Upper lobe of right lung (tissue), 1 donor: ENCODE measurements around the gene CDH5. TPM values are rescaled to one million over a fixed set of nuclear protein-coding genes. Genes with fewer than 3 reads are reported as not detected.

Source experiments
- ATAC-seq: fragments of 200-7000 bp; cut with Tn5 transposase; one replicate; pipeline ENCODE4 v1.9.1; 2020; ENCODE audit warnings: mild to moderate bottlenecking, moderate library complexity
- DNase-seq: peaks from one replicate; pipeline ENCODE4 v3.0.0-alpha.2; 2020
- H3K27ac ChIP-seq: fragments of 200-600 bp; one replicate; pipeline ENCODE4 v1.8.0; 2022
- H3K27me3 ChIP-seq: fragments of 200-600 bp; one replicate; pipeline ENCODE4 v1.8.0; 2022; ENCODE audit warnings: mild to moderate bottlenecking
- H3K36me3 ChIP-seq: fragments of 200-600 bp; one replicate; pipeline ENCODE4 v1.8.0; 2022
- H3K4me1 ChIP-seq: fragments of 200-600 bp; one replicate; pipeline ENCODE4 v1.8.0; 2022
- H3K4me3 ChIP-seq: fragments of 200-600 bp; one replicate; pipeline ENCODE4 v1.8.0; 2022; ENCODE audit warnings: mild to moderate bottlenecking
- H3K9me3 ChIP-seq: fragments of 200-600 bp; one replicate; pipeline ENCODE4 v1.8.0; 2022
- intact Hi-C: fragments of 100-400 bp; cut with DNase I; formaldehyde crosslinking; loops from one replicate; pipeline ENCODE4 v1.11.0; 2022
- total RNA-seq: library from RNA; stranded (reverse); fragmentation: NEBNext Ultra II Directional; extraction: Animal tissue kit (Norgen Biotek cat#: 25700); gene quantifications from one replicate; pipeline ENCODE4 v1.2.1, GENCODE V29; 2021
- TF ChIP-seq, protein P1 (sequence below): fragments of 200-600 bp; IDR thresholded peaks from one replicate; pipeline ENCODE4 v1.8.0; 2022; ENCODE audit warnings: antibody characterized with exemption
- donor health status: DM: no; HTN: yes; CAD: no; lungs with severe emphysema.

CDH5 gene
- total RNA-seq, 1 donor from 2014 or later = 144 TPM

DNA sequence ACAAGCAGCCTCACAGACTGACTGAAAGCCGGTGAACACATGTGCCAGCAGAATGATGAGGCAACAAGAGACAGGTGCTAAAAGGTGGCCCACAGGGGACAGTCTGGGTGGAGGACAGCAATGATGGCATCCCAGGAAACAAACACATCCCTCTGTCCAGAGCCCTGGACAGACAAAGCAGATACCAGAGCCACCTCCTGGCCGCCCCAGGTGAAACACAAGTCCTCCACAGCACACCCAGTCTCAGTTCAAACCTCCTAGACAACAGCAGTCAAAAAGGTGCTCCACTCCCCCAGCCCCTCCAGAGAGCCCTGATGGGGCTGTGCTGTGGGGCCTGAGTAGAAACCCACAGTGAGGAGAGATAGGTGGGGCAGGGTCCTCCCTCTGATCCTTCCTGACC lies 20.3 kb upstream of the CDH5 start:
- TF ChIP-seq, protein P1, sequence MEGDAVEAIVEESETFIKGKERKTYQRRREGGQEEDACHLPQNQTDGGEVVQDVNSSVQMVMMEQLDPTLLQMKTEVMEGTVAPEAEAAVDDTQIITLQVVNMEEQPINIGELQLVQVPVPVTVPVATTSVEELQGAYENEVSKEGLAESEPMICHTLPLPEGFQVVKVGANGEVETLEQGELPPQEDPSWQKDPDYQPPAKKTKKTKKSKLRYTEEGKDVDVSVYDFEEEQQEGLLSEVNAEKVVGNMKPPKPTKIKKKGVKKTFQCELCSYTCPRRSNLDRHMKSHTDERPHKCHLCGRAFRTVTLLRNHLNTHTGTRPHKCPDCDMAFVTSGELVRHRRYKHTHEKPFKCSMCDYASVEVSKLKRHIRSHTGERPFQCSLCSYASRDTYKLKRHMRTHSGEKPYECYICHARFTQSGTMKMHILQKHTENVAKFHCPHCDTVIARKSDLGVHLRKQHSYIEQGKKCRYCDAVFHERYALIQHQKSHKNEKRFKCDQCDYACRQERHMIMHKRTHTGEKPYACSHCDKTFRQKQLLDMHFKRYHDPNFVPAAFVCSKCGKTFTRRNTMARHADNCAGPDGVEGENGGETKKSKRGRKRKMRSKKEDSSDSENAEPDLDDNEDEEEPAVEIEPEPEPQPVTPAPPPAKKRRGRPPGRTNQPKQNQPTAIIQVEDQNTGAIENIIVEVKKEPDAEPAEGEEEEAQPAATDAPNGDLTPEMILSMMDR = no peak
- intact Hi-C loops = no loop called here
- Histone ChIP-seq H3K27ac (no peak overlapping the region), H3K4me3 (no peak overlapping the region), H3K27me3 (no peaks in the 10 kb centered on the region), H3K36me3 (no peaks in the 10 kb centered on the region), H3K4me1 (no peaks in the 10 kb centered on the region), H3K9me3 (no peaks in the 10 kb centered on the region)
- DNase-seq (no peak), ATAC-seq (no peak)

DNA sequence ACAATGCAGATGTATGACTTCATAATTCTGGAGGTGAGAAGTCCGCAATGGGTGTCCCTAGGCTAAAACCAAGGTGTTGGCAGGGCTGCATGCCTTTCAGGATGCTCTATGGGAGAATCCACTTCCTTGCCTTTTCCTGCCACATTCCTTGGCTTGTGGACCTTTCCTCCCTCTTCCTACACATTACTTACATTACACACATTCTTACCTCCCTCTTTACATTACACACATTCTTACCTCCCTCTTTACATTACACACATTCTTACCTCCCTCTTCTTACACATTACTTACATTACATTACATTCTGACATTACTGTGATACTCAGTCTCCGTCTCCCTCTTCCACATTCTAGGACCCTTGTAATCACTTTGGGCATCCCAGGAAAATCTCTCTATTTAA lies 14.2 kb upstream of the CDH5 start:
- H3K4me1 ChIP-seq = no peaks in the 10 kb centered on the region
- H3K4me3 ChIP-seq = no peak overlapping the region
- TF ChIP-seq, protein P1 = no peak
- H3K27ac ChIP-seq = no peak overlapping the region
- intact Hi-C loops = no loop called here
- DNase-seq = no peak
- H3K36me3 ChIP-seq = no peaks in the 10 kb centered on the region
- no peaks in the 10 kb centered on the region for H3K9me3 ChIP-seq
- H3K27me3 ChIP-seq = no peaks in the 10 kb centered on the region
- ATAC-seq = no peak

DNA sequence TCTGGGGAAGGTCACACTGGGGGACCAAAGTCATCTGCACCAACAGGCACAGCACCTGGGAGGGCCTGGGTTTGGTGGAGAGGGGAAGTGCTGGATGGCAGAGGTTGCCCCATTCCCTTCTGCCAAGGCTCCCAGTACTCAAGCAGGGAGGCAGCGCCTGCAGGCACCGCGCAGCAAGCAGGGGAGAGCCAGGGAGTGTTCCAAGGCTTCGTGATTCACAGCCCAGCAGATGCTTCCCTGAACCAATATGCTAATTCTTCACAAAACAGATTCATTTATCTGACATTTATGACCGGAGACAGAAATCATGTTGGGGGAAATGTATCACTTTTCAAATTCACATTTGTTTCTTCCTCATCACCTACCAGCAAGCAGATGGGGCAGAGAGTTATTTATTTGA lies 13.4 kb upstream of the CDH5 start:
- no peak for DNase-seq
- no peaks in the 10 kb centered on the region for H3K36me3 ChIP-seq
- intact Hi-C loops = no loop called here
- TF ChIP-seq, protein P1 = no peak
- H3K27me3 ChIP-seq = no peaks in the 10 kb centered on the region
- no peaks in the 10 kb centered on the region for H3K9me3 ChIP-seq
- no peak for ATAC-seq
- no peak overlapping the region for H3K4me3 ChIP-seq
- no peak overlapping the region for H3K27ac ChIP-seq
- no peaks in the 10 kb centered on the region for H3K4me1 ChIP-seq

DNA sequence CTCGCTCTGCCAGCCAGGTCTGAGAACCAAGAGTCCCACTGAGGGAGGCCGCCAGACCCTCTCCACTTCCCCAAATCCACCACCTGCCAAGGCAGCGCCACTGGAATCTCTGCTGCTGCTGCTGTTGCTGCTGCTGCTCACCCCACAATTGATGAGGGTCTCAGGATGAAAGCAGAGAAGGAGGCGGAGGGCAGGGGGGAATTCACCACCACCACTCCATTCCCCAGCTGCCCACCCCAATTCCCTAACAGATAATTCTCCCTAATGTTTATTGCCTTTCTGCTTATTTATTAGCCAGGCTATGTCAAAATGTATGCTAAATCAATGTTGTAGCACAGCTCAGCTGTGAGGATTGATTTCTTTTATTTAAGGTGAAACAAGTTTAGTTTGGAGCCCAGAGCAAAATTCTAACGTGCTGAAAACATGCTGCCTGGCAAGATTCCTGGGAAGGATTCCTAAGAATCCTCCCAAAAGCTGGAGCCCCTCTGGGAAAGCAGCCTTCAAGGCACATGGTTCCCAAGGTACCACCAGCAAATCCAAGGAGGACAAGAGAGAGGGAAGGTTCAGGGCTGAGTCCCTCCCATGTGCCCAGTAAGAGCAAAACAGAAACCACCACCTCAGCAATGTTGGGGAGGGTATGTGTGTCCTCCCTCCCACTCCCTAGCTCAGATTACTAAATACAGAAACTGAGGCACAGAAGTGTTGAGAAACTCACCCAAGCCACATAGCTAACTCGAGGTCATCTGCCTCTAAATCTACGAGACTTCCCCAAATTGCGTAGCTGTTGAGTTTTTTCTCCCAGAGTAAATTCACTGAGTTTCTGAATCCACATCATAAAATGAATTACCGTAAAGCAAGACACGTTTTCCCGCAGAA lies 12.2 kb upstream of the CDH5 start:
- H3K9me3 ChIP-seq = no peaks in the 10 kb centered on the region
- H3K36me3 ChIP-seq = no peaks in the 10 kb centered on the region
- peak; percentile 8 for DNase-seq
- no peak for ATAC-seq
- H3K4me3 ChIP-seq = no peak overlapping the region
- TF ChIP-seq, protein P1 = no peak
- H3K27ac ChIP-seq = no peak overlapping the region
- intact Hi-C loops = no loop called here
- peaks cover 3% of the 10 kb centered on the region for H3K4me1 ChIP-seq
- H3K27me3 ChIP-seq = no peaks in the 10 kb centered on the region

DNA sequence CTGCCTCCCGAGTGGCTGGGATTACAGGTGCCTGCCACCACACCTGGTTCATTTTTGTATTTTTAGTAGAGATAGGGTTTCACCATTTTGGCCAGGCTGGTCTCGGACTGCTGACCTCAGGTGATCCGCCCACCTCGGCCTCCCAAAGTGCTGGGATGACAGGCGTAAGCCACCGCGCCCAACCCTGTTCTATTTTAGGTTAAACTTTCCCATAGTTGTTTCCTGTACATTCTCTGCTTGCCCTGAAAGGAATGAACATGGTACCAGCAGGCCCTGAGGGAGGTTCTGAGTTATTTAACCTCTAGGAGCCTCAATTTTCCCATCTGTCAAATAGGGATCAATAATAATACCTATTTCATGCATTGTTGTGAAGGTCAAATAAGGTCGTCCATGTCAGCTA lies 11.0 kb upstream of the CDH5 start:
- Histone ChIP-seq H3K4me3 (no peak overlapping the region), H3K36me3 (no peaks in the 10 kb centered on the region), H3K9me3 (no peaks in the 10 kb centered on the region), H3K4me1 (peaks cover 9% of the 10 kb centered on the region), H3K27me3 (no peaks in the 10 kb centered on the region), H3K27ac (no peak overlapping the region)
- intact Hi-C loops = no loop called here
- DNase-seq = peak; percentile 34
- TF ChIP-seq, protein P1 = no peak
- ATAC-seq = no peak
